ENCODE measurements around the gene FBXW2.
"Not testable (repeated sequence)": the region's sequence is repeated elsewhere in the genome, so short reads cannot be mapped to it uniquely, and the experiment has no call there.

FBXW2 gene

DNA sequence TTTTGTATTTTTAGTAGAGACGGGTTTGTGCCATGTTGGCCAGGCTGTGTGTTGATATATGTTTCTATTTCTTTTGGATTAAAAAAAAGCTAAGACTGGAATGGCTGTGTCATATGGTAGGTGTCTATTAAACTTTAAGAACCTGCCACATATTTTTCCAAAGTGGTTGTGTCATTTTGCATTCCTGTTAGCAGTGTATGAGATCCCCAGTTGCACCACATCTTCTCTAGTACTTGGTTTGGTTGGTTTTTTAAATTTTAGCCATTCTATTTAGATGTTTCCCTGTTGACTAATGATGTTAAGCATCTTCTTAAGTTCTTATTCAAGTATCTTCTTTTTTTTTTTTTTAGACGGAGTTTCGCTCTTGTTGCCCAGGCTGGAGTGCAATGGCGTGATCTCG is 42.8 kb downstream of the FBXW2 start:
- no peak for TF ChIP-seq ZFX (IDR thresholded peaks at IDR 0.05; ENCODE audit: borderline replicate concordance)
- TF ChIP-seq CTCF (IDR thresholded peaks at IDR 0.05), result no peak
- H3K27ac ChIP-seq, result no peak overlapping the region

DNA sequence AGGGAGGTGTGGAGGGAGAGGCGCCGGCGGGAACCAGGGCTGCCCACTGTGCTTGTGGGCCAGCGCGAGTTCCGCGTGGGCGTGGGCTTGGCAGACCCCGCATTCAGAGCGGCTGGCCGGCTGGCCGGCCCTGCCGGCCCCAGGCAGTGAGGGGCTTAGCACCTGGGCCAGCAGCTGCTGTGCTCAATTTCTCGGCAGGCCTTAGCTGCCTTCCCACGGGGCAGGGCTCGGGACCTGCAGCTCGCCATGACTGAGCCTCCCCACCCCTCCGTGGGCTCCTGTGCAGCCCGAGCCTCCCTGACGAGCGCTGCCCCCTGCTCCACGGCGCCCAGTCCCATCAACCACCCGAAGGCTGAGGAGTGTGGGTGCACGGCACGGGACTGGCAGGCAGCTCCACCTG is 46.9 kb downstream of the FBXW2 start:
- not testable (repeated sequence) for H3K27ac ChIP-seq

GRCh38 chr9:120745278-120745677 is 47.9 kb downstream of the FBXW2 start:
- no peak for TF ChIP-seq ZFX (IDR thresholded peaks at IDR 0.05; ENCODE audit: borderline replicate concordance)
- no peak overlapping the region for H3K27ac ChIP-seq

- H3K27ac ChIP-seq, result no peak overlapping the region
- TF ChIP-seq CTCF (IDR thresholded peaks at IDR 0.05) (peak; percentile 89), ZFX (IDR thresholded peaks at IDR 0.05; ENCODE audit: borderline replicate concordance) (no peak)
Observed at GRCh38 chr9:120742951-120743416, 50.2 kb downstream of the FBXW2 start.

GRCh38 chr9:120741701-120742100 is 51.5 kb downstream of the FBXW2 start:
- no peak overlapping the region for H3K27ac ChIP-seq
- no peak for TF ChIP-seq ZFX (IDR thresholded peaks at IDR 0.05; ENCODE audit: borderline replicate concordance)
- TF ChIP-seq CTCF (IDR thresholded peaks at IDR 0.05), result no peak

GRCh38 chr9:120741191-120741590 is 52.0 kb downstream of the FBXW2 start:
- no peak for TF ChIP-seq CTCF (IDR thresholded peaks at IDR 0.05)
- TF ChIP-seq ZFX (IDR thresholded peaks at IDR 0.05; ENCODE audit: borderline replicate concordance), result no peak
- no peak overlapping the region for H3K27ac ChIP-seq

GRCh38 chr9:120740132-120740531 is 53.1 kb downstream of the FBXW2 start:
- no peak overlapping the region for H3K27ac ChIP-seq
- TF ChIP-seq ZFX (IDR thresholded peaks at IDR 0.05; ENCODE audit: borderline replicate concordance), result no peak
- TF ChIP-seq CTCF (IDR thresholded peaks at IDR 0.05), result no peak

- TF ChIP-seq ZFX (IDR thresholded peaks at IDR 0.05; ENCODE audit: borderline replicate concordance) (no peak), CTCF (IDR thresholded peaks at IDR 0.05) (no peak)
Observed at GRCh38 chr9:120737416-120738165, 55.6 kb downstream of the FBXW2 start.

More at GRCh38 chr9:120737416-120738165, 55.6 kb downstream of the FBXW2 start:
- H3K27ac ChIP-seq, result no peak overlapping the region

All from 22Rv1 (cell line).